GM20000 (cell line): ENCODE measurements around the gene RPL7A.
"Not testable (repeated sequence)": the region's sequence is repeated elsewhere in the genome, so short reads cannot be mapped to it uniquely, and the experiment has no call there.

ENCODE experiments used
- DNase-seq: peaks from one replicate; pipeline ENCODE4 v3.0.0; 2012; ENCODE audit warnings: low spot score
- TF ChIP-seq, protein P1 (sequence below): IDR thresholded peaks from 2 replicates; pipeline ENCODE4 v1.5.1; 2012; ENCODE audit warnings: mild to moderate bottlenecking, control low read depth; ENCODE audit errors: extremely low read depth, missing control alignments

The RPL7A gene

GRCh38 chr9:133331221-133331620 lies 16.8 kb upstream of the RPL7A start:
- no peak for DNase-seq
- TF ChIP-seq, protein P1, sequence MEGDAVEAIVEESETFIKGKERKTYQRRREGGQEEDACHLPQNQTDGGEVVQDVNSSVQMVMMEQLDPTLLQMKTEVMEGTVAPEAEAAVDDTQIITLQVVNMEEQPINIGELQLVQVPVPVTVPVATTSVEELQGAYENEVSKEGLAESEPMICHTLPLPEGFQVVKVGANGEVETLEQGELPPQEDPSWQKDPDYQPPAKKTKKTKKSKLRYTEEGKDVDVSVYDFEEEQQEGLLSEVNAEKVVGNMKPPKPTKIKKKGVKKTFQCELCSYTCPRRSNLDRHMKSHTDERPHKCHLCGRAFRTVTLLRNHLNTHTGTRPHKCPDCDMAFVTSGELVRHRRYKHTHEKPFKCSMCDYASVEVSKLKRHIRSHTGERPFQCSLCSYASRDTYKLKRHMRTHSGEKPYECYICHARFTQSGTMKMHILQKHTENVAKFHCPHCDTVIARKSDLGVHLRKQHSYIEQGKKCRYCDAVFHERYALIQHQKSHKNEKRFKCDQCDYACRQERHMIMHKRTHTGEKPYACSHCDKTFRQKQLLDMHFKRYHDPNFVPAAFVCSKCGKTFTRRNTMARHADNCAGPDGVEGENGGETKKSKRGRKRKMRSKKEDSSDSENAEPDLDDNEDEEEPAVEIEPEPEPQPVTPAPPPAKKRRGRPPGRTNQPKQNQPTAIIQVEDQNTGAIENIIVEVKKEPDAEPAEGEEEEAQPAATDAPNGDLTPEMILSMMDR = no peak

DNA sequence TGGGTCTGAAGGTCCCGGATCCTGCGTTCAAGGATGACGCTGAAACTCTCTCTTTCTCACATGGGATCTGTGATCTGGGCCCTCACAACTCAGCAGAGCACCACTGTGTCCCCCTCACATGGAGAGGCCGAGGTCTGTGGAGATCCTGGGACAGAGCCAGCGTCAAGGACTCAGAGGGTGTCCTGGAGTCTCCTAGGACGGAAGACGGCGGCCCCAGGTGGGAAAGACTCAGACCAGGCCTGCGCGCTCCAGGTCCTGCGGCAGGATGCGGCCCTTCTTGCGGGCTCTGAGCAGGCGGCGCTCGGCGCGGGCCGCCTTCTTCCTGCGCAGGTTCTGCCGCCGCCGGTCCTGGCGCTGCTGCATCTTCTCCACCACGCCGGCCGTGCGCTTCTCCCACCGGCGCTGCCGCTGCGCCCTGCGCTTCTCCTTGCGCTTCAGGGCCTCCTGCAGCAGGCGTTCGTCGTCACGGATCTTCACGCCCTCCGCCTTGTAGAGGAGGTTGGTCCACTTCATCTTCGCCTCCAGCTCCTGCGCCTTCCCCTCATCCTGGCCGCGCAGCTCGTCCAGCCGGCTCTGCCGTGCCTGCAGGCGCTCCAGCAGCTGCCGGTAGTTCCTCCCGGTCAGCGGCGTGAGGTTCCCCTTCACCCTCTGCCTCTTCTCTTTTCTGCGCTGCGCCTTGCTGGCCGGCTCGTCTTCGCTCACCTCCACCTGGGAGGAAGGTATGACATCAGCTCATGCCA lies 16.2 kb upstream of the RPL7A start:
- DNase-seq = no peak
- TF ChIP-seq, protein P1 = no peak

DNA sequence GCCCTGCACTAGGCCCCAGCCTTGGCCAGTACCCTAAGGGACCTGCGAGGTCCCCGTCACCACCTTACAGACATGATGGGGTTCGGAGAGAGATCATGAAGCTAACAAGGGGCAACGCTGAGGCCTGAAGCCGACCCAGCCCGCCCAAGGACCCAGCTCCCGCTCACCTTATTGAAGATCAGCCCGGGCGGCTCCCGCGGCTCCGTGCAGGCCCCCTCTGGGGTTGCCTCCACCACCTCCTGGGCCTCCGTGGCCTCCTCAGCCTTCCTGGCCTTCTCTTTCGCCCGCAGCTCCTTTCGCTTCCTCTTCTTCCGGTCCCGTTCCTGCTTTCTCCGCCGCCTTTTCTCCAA lies 15.7 kb upstream of the RPL7A start:
- TF ChIP-seq, protein P1 = no peak
- DNase-seq = no peak

DNA sequence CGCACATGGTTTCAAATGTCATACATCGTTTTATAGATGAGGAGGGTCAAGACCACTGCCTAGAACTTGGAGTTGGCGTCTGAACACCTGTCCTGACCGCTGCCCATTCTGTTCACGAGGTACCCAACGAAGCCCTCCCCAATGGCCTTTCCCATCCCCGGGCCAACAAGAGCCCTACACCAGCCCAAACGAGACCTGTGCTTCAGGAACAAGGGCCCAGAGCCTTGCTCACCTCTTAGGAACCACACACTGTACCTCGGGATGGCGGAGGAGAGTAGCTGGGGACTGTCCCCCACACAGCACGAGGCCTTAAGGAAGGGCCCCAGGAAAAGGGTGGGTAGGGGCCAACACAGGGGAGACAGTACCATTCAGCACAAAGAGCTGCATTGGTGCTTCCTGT lies 15.0 kb upstream of the RPL7A start:
- TF ChIP-seq, protein P1 = no peak
- DNase-seq = no peak

DNA sequence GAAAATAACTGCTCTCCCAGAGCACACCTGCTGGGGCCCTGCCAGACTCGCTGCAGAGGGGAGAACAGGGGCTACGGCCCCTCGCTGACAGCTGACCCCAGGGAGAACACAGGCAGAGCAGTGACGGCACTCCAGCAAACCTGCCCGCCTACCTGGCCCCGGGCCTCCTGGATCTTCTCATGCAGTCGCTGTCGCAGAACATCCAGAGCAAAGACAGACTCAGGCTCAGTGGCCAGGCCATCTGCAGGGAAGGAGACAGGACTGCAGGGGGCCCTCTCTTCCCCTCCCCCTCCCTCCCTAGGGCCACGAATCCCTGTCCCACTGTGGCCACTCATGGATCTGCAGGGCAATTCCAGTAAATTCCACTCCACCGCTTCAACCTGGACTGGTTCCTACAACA lies 14.5 kb upstream of the RPL7A start:
- TF ChIP-seq, protein P1 = no peak

GRCh38 chr9:133334161-133334560 lies 13.9 kb upstream of the RPL7A start:
- DNase-seq = no peak
- TF ChIP-seq, protein P1 = no peak

More for the DNA sequence above, 14.5 kb upstream of the RPL7A start:
- DNase-seq = no peak

GRCh38 chr9:133334888-133335287 lies 13.1 kb upstream of the RPL7A start:
- not testable (repeated sequence) for DNase-seq
